Peyer's patch (tissue), 4 donors: ENCODE measurements around the gene KCNC4.

Experiments
- CTCF ChIP-seq, 6 experiments: fragments of 450-650 bp in 4 of 6; fragments of 200-600 bp in 2 of 6; sonication (generic) in 1 of 6; IDR thresholded peaks; one replicate each; pipeline ENCODE4 v1.5.1; 2017 to 2019; ENCODE audit warnings: antibody characterized with exemption in 6 of 6, mild to moderate bottlenecking in 3 of 6, moderate library complexity in 1 of 6
- POLR2A ChIP-seq, 2 donors: fragments of 450-650 bp; IDR thresholded peaks; one replicate each; pipeline ENCODE4 v1.5.1; 2017; ENCODE audit warnings: antibody characterized with exemption in 2 of 2, mild to moderate bottlenecking in 2 of 2, moderate library complexity in 2 of 2

- TF ChIP-seq CTCF (IDR thresholded peaks at IDR 0.05) (no peak), POLR2A (IDR thresholded peaks at IDR 0.05) (no peak)
Measured at GRCh38 chr1:110197905-110198629, 12.0 kb upstream of the KCNC4 start.
